Fibroblast of skin of scalp (primary cell): Measurements from ENCODE around the gene SEMA6D.

Experiments
- DNase-seq: peaks from one replicate; pipeline ENCODE4 v3.0.0-alpha.2; 2013

Gene SEMA6D

DNA sequence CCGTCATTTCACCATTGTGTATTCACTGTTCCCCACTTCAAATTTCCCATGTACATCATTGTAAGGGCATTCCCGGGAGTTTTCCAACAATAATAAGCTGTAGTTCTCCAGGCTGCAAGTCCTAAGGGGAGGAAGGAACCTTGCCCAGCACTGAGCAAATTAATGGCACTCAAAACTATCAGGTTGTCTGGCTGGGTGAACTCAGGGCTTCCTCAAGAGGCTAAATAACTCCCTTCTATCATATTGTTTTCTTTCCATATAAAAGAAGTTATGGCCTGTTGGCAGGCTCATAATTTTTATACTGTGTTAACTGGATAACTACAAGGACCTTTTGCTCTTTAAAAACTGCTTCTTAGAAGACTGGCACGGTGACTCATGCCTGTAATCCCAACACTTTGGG, 71.4 kb downstream of the SEMA6D start:
- DNase-seq: no peak

DNA sequence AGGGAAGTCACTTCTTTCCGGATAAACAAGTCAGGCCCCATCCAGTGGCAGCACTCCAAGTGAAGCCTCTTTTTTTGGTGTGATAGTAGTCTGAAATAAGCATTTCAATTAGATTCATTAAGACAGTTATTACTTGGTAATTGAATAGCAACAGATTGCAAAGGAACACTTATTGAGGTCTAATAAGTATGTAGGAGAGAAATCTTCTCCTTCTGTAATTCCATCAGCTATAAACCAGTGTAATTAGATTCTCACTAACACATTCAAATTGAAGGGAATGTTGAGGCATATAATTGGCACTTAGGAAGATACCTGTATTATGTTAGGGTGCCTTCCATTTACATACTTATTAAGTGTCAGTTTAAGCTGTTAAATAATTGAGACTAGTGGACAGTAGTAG, 73.9 kb downstream of the SEMA6D start:
- DNase-seq: no peak

DNA sequence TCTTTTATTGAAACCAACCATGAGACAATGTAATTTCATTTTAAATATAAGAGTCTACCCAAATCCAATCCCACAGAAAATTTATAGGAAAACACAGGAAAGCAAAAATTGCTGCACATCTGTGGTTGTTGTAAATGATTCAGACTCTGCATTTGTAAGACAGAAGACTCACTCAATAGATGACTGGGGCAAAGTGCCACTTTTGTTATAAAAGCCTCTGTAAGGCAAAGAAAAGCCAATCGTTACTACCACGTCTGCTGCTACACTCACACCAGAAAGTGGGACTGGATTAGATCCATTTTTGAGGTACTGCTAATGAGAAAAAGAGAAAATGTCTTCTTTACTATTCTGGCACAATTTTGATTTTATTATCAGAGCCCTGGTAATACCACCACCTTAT, 74.9 kb downstream of the SEMA6D start:
- no peak for DNase-seq

DNA sequence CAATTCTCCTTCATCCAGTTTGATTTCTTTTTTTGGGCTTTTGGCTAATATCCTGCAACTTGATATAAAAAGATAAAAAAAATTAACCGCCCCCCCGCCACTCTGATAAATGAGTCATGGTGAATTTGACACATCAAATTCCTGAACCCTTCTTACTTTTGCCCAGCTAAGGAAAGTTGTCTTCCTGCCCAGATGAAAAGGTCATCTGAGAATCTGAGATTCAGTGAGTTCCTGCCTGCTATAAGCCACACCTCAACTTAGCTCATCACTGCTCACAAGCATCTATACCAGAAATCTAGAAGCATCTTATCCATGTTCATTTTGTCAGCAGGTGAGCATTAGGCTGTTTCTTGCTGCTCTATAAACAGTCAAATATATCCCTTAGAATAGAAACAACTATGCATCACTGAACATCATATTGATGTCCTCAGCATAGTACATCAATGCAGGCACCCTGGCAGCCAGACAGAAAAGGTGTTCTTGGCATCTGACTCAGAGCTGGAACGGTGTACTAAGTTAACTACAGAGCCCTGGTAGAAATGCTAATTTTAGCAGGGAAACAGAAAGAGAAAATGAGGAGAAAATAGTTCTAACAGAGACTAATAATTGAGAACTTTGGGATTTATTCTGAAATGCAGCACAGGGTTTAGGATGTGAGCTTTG, 77.1 kb downstream of the SEMA6D start:
- peak; percentile 14 for DNase-seq

DNA sequence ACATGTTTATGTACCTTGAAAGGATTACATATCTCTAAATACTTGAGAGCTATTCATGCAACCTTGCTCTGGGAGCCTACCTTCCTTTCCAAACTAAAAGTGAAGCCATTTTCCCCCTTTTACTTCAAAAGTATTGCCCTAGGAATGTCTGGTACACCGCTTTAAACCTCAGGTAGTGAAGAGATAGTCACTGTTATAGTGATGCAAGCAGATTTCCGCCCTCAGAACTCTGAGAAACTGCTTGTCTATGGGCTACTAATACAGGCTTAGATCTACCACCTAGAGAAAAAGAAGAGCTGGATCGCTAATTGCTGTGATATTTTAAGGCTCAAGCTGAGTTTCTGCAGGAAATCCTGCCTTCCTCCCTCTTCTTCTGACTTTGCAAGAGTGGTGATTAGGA, 78.6 kb downstream of the SEMA6D start:
- no peak for DNase-seq

DNA sequence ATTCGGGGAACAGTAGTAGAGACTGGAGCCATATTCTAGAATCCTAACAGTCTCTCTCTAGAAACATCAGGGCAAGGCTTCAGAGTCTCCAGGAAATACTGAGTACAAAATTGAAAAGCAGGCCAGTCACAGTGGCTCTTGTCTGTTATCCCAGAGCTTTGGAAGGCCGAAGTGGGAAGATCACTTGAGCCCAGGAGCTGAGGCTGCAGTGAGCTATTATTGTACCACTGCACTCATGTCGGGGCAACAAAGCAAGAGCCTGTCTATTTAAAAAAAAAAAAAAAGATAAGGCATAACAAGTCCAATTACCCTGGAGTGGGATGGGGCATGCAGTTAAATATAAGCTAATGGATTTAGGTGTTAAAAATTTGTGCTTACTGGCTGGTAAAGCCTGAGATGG, 79.0 kb downstream of the SEMA6D start:
- no peak for DNase-seq

DNA sequence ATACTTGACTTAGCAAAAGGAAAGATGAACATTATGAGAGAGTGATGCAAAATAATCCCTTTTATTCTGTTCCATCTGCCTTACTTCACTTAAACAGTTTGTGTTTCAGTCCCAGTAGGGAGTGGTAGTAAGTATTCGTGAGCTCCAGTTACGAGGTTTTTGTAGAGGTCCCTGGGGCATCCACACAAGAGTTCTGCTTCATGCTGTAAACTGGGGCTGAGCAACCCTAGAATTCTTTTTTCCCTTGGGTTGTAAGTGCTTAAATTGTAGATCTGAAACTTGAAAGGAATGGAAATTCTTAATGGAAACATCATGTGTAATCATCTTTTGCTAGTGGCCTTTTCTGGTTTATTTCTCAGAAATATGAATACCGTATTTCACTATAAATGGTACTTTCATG, 79.5 kb downstream of the SEMA6D start:
- DNase-seq: peak; percentile 15

DNA sequence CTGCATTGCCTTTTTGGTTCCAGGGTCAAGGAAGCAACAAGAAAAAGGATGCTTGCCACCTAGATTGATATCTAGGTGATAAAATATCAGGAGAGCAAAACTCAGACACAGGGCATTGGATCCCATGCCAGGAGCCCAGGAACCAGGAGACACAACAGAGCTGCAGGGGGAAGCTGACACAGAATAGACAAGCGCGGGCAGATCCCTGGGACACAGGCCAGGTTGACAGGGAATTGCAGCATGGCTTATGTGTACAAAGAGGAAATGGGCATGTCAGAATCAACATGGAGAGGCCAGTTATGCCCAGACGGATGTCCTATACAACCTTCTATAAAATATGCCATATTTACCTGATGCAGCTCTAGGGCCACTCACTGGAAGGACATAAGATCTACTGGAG, 84.2 kb downstream of the SEMA6D start:
- no peak for DNase-seq

DNA sequence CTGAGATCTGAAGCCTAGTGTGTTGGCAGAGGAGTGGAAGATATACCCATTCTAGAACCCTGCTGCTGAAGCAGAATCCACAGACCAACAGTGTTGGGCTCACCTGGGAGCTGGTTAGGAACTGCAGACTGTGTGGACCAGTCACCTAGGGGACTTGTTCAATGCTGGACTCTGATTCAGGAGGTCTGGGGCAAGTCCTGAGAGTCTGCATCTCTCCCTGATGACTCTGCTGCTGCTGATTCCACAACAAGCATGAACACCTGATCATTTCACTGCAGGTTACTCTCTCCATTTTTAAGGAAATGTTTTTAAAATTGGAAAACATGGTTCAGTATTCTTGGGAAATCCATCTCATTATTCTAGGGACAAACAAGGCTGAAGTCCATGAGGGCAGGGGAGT, 84.9 kb downstream of the SEMA6D start:
- DNase-seq: no peak

DNA sequence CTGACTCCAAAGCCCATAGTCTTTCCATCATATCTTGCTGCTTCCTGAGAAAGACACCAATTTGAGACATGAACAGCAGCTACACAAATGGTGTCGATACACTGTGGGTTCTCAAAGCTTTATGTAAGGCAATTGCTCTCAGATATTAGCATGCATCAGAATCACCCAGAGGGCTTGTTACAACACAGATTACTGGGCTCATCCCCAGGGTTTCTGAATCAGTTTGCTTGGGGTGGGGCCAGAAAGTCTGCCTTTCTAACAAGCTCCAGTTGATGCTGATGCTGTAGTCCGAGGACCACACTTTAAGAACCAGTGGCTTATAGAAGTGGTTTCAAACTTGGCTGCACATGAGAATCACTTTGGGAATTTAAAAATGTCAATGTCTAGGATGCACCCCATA, 86.5 kb downstream of the SEMA6D start:
- DNase-seq: peak; percentile 2

DNA sequence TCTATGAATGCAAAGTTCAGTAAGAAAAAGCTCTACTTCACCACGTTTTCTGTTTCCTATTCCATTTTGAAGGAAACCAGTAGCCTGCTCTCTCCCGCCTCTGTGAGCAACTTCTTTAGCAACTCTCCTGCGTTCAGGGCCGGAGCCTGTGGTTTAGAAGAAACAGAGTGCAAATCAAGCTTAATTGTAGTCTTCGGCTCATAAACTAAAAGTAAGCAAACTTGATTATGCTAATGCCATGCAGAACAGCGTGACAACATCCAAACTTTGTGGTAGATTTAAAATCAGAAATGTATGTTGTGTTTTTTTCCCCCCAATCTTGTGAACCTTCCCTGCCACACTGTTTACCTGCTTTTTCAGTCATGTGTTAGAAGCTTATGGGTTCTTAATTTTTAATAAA, 87.4 kb downstream of the SEMA6D start:
- DNase-seq: no peak

DNA sequence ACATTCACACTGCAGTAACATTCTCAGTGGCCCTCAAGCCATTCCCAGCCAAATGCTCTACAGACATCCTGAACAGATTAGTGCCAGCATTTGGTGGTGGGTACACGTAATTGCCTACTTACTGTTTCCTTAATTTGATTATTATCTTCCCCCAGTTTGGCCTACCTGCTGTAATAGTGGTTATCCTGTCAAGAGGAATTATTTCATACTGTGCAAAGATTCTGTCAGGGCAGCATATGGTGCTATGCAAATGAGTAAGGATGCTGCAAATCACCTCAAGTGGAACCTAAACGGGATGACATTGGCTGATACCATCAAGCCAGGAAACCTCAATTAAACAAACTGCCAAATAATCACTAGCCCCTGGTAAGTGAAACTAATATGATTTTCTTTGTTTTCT, 88.7 kb downstream of the SEMA6D start:
- DNase-seq: no peak

DNA sequence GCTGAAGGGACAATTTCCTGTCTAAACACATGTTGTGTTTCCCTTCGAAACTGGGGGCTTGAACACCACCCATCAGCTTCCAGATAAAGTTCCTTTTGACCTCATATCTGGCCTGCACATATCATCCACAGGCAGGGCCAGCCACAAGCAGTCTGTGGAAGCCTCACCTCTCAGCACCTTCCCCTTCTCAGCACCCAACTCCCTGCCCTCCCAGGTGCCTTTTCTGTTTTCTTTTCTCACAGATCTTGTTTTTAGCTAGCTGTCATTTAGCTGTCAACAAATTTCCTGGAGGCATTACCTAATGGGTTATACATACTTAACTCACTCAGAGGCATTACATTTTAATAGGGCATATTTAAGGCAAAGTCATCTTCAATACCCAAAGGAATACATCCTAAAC, 93.9 kb downstream of the SEMA6D start:
- DNase-seq: no peak

DNA sequence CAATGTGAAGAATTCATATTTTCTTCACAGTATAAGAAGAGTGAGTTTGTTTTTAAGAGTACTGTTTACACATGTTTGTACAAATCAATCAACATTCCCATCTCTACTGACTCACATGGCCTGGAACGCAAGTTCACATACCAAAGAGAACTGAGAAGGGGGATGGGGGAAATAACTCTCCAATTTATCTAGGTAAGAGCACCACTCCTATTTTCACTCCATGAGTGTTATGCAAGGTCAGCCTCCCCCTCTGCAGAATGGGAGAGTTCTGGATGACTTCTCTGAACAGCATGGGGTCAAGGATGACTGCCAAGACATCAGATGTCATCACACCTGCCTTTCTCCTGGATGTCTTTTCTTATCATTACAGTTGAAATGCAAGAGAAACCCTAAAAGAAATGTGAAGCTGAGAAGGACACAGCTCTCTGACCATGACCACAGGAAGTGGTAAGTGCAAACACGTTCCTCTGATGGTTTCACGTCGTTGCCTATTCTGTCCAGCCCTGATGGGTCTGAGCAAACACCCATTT, 95.2 kb downstream of the SEMA6D start:
- DNase-seq: peak; percentile 47

DNA sequence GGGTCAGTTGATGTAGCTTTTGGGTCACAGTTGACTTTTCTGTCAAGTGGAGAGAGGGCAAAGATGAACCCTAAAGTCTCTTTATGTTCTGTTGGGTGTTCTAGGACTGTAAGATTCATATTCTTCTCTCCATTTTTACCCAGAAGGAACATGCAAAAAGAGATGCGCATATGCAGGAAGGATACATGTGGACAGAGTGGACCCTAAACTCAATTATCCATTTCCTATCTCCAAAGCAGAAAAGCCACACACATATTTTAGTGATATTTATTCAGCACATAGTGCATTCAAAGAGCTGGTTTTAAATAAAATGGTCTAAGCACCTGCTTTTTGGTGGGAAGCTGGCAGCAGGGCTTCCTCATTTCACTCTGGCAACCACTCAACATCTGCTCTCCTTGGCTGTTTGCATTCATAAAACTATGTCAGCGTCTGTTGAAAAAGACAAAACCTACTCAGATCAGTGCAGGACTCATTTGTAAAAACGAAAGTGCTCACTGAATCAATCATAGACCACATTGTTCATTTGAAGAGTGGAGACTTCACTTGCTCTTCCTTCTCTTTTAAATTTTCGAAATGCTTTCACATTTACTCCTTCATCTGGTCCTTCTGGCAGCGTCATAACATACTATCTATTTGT, 96.6 kb downstream of the SEMA6D start:
- DNase-seq: no peak

DNA sequence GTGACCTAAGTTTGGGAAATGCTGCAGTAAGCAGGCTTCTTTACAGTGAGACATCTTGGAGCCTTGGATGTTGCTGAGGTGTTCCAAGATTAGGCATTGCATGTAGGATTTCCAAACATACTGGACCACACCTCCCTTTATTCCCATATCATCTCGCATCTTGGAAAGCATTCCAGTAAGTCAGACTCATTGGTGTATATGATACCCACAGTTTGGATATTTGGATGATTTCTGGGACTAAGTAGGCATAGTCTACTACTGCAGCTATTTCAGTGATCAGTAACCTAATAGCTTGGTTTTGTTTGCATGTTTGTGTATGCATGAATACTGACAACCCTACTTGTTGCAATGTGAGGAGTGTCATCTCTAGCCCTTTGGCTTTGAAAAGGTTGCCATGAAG, 97.3 kb downstream of the SEMA6D start:
- no peak for DNase-seq

DNA sequence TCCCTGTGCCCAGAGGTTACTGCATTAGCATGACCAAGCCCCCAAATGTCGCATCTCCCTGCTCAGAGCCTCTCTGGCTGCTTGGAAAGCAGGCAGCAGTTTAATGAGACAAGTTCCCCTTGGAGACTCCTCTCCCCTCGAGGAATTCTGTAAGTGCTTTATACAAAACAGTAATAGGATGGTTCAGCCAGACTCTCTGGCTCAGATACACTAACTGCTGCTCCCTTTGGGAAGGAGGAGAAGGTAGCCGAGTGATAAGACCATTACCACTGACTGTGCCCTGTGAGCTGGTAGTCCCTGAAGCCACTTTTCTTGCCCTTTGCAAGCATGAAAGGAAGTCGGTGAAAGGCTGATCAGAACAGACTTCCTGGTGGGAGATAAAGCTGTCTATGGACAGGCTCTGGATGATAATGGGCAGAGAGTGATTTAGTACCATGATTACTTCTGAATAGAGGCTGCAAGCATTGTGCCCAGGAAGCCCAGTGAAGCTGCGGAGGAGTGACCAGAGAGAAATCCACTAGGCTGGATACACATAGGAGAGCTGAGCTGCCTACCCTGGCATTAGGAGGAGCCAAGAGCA, 100.8 kb downstream of the SEMA6D start:
- DNase-seq: no peak

DNA sequence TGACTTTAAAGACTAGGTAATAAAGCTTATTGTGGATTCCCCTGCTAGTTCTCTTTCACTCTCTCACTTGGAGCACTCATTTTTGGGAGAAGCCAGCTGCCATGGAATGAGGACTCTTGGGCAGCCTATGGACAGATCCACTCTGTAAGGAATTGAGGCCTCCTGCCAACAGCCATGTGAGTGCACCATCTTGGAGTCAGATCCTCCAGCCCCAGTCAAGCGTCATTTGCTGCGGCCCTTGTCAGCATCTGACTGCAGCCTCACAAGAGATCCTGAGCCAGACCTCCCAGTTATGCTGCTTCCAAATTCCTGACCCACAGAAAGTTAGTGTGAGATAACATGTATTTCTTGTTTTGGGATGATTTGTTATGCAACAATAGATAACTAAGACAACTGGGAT, 101.9 kb downstream of the SEMA6D start:
- no peak for DNase-seq

DNA sequence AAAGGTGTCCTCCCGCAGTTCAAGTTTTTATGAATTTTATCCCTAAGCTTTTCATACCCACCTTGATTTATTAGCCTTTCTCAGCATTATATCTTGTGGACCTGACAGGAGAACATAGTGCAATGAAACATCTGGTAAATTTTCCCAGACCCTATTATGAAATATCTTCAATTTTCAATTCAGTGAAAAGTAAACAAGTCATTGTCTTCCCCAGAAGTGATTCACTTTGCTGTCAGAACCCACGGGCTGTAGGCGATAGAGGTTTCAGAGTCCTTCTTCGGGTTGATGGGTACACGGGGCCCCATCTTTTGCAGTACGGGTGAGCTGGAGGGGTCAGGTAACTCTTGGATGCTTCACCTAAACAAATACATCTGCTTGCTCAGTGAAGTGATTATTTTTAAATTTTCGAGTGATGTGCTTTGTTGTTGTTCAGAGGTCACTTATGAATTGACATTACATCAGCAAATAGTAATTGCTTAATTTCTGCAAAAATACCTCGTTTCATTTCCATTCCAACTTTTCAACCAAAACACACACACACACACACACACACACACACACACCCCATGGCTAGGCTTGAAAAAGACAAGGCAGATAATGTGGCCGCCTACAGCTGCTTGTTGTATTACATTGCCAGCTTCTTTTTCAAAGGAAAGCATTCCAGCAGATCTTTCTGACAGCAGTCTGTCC, 102.9 kb downstream of the SEMA6D start:
- peak; percentile 17 for DNase-seq

DNA sequence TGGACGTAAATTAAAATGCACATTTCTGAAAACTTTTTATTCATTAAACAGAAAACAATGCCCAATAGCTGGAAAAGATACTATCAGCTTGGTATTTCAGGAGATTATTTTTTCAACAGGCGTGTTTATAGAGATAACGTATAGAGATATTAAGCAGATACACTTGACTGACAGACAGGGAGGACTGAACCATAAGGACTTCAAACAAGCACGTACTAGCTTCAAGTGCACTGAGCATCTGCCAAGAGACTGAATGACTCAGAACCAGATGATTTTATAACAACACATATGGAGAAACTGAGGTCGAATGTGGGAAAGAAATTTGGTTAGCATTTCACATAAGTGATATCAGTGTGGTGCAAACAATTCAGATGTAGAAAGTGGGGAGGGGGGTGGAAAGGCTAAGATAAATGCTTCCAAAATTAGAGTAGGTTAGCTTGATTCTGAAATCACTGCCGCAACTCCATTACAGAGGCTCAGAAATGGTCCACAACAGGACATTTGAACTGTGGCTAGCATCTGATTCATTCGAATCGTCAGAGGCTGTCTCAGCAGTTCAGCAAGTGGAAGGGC, 103.5 kb downstream of the SEMA6D start:
- peak; percentile 52 for DNase-seq

DNA sequence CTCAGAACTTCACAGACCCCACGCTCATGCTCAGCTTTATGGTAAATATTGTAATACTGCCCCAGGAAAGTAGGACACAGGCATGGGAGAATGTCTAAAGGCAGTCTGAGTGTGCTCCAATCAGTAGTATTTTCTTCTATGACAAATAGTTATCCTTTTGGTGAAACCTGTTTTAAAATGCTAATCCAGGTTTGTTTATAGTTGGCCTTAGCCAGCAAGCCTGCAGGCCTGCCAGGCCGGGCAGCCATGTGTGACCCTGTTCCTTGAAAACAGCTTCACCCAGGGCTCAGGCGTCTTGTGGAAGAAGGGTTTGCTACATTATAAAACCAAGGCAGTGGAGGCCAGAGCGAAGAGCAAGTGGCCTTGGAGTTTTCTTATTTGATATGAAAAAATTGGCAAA, 104.7 kb downstream of the SEMA6D start:
- no peak for DNase-seq
